Measurements from ENCODE around the gene PIK3C2A. TPM values are rescaled to one million over a fixed set of nuclear protein-coding genes. Genes with fewer than 3 reads are reported as not detected.
"Not testable (repeated sequence)": the region's sequence is repeated elsewhere in the genome, so short reads cannot be mapped to it uniquely, and the experiment has no call there.

Gene PIK3C2A
- total and polyA plus RNA-seq, 4 donors: 8.2 to 89.9 (median 13.7) TPM

DNA sequence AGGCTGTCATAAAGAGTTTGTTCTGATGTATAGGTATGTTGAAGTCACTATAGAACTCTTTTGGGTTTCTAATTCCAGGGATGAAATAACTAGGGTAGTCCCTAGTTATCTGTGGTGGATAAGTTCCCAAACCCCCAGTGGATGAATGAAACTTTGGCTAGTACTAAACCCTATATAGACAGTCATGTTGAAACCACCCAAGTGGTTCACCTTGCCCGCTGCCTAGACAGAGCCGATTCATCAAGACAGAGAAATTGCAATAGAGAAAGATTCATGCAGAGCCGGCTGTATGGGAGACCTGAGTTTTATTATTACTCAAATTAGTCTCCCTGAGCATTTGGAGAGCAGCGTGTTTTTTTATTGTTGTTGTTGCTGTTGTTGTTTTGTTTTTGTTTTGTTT is 44.9 kb upstream of the PIK3C2A start:
- Histone ChIP-seq H3K27me3 (ENCODE audit: control insufficient read depth in 4 of 4, insufficient read depth in 4 of 4, low read length in 3 of 4) (no peaks in the 10 kb centered on the region), H3K36me3 (ENCODE audit: control insufficient read depth in 4 of 4, insufficient read depth in 3 of 4, low read depth in 1 of 4, low read length in 3 of 4) (no peaks in the 10 kb centered on the region), H3K9me3 (ENCODE audit: control insufficient read depth in 4 of 4, low read length in 3 of 4) (no peaks in the 10 kb centered on the region), H3K9ac (ENCODE audit: low read depth in 1 of 2, low read length in 2 of 2) (no peak overlapping the region), H3K4me1 (ENCODE audit: control insufficient read depth in 4 of 4, insufficient read depth in 4 of 4, low read length in 3 of 4) (no peaks in the 10 kb centered on the region), H3K27ac (ENCODE audit: low read depth in 1 of 2, low read length in 2 of 2) (no peak overlapping the region), H3K4me3 (ENCODE audit: low read depth in 1 of 3, low read length in 3 of 3) (no peak overlapping the region)
- WGBS: 87% methylated on average over 4 of the region's 4 CpGs
- DNase-seq (ENCODE audit: low spot score): no peak
- TF ChIP-seq FOXA2 (IDR thresholded peaks at IDR 0.05): no peak
- TF ChIP-seq GABPA (IDR thresholded peaks at IDR 0.05 in 1 of 2, conservative IDR thresholded peaks at IDR 0.05 in 1 of 2): no peak
- no peak for TF ChIP-seq EGR1 (IDR thresholded peaks at IDR 0.05; ENCODE audit: low read depth in 2 of 2)

DNA sequence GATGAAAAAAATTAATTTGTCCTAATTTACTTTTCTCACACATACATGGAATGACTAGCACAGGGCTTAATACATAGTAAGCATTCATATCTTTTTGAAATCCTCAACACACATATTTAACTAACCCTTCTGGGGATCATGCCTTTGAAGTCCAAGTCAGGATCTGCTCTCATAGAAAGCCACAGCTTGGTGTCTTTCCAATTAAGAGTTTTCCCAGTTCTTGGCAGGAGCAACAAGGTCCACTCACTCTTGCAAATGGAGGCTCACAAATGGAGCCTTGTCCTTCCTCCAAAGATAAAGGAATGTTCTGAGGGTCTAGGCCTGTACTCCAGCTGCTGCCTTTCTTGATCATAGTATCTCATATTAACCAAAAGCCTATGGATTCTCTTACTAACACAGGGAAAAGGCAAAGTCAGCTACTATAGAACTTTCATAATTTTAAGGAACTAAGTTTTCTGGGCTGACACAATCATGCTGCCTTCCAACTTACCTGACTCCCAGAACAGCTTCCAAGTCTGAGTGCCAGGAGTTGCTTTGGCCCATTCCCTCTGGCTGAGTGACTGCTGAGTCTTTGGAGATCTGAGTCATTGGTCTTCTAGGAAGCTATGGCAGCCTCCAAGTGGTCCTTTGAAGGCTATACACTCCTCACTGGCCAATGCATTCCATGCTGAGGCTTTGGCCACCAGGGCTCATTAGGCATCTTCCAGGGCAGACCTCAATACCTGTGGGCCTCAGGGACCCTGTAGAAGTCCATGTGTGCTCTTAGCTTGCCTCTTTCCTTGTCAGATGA is 43.0 kb upstream of the PIK3C2A start:
- no peak for DNase-seq (ENCODE audit: low spot score)
- no peak overlapping the region for H3K27ac ChIP-seq (ENCODE audit: low read depth in 1 of 2, low read length in 2 of 2)
- no peaks in the 10 kb centered on the region for H3K36me3 ChIP-seq (ENCODE audit: control insufficient read depth in 4 of 4, insufficient read depth in 3 of 4, low read depth in 1 of 4, low read length in 3 of 4)
- H3K9me3 ChIP-seq (ENCODE audit: control insufficient read depth in 4 of 4, low read length in 3 of 4): no peaks in the 10 kb centered on the region
- H3K27me3 ChIP-seq (ENCODE audit: control insufficient read depth in 4 of 4, insufficient read depth in 4 of 4, low read length in 3 of 4): no peaks in the 10 kb centered on the region
- H3K4me3 ChIP-seq (ENCODE audit: low read depth in 1 of 3, low read length in 3 of 3): no peak overlapping the region
- H3K4me1 ChIP-seq (ENCODE audit: control insufficient read depth in 4 of 4, insufficient read depth in 4 of 4, low read length in 3 of 4): no peaks in the 10 kb centered on the region
- no peak overlapping the region for H3K9ac ChIP-seq (ENCODE audit: low read depth in 1 of 2, low read length in 2 of 2)
- TF ChIP-seq, protein P1, sequence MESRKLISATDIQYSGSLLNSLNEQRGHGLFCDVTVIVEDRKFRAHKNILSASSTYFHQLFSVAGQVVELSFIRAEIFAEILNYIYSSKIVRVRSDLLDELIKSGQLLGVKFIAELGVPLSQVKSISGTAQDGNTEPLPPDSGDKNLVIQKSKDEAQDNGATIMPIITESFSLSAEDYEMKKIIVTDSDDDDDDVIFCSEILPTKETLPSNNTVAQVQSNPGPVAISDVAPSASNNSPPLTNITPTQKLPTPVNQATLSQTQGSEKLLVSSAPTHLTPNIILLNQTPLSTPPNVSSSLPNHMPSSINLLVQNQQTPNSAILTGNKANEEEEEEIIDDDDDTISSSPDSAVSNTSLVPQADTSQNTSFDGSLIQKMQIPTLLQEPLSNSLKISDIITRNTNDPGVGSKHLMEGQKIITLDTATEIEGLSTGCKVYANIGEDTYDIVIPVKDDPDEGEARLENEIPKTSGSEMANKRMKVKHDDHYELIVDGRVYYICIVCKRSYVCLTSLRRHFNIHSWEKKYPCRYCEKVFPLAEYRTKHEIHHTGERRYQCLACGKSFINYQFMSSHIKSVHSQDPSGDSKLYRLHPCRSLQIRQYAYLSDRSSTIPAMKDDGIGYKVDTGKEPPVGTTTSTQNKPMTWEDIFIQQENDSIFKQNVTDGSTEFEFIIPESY (IDR thresholded peaks at IDR 0.05): no peak

DNA sequence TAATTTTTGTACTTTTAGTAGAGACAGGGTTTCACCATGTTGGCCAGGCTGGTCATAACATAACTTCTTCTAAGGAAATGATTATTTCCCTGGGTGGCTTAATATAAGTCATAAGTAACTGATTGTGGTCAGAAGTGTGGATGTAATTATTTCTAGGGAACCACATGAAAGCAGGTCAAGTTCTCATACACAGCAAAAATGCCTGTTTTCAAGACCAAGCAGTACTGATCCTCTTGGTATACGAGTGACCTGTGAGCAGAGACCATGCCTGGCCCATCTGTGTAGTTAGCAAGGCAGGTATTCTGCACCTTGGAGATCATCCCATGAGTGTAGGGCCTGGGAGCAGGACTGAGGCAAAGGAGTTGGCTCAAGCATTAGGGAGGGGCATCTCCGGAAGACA is 36.3 kb upstream of the PIK3C2A start:
- no peaks in the 10 kb centered on the region for H3K27me3 ChIP-seq (ENCODE audit: control insufficient read depth in 4 of 4, insufficient read depth in 4 of 4, low read length in 3 of 4)
- H3K9ac ChIP-seq (ENCODE audit: low read depth in 1 of 2, low read length in 2 of 2): no peak overlapping the region
- no peak overlapping the region for H3K27ac ChIP-seq (ENCODE audit: low read depth in 1 of 2, low read length in 2 of 2)
- TF ChIP-seq HNF4A (conservative IDR thresholded peaks at IDR 0.05) (no peak), TAF1 (conservative IDR thresholded peaks at IDR 0.05) (no peak), SP1 (IDR thresholded peaks at IDR 0.05) (no peak), JUND (IDR thresholded peaks at IDR 0.05) (no peak), YY1 (IDR thresholded peaks at IDR 0.05) (no peak), GABPA (IDR thresholded peaks at IDR 0.05 in 1 of 2, conservative IDR thresholded peaks at IDR 0.05 in 1 of 2) (no peak), FOXA1 (IDR thresholded peaks at IDR 0.05) (no peak), EGR1 (IDR thresholded peaks at IDR 0.05; ENCODE audit: low read depth in 2 of 2) (no peak), HNF4G (IDR thresholded peaks at IDR 0.05) (no peak)
- TF ChIP-seq, protein P1 (IDR thresholded peaks at IDR 0.05): no peak
- TF ChIP-seq, protein P2, sequence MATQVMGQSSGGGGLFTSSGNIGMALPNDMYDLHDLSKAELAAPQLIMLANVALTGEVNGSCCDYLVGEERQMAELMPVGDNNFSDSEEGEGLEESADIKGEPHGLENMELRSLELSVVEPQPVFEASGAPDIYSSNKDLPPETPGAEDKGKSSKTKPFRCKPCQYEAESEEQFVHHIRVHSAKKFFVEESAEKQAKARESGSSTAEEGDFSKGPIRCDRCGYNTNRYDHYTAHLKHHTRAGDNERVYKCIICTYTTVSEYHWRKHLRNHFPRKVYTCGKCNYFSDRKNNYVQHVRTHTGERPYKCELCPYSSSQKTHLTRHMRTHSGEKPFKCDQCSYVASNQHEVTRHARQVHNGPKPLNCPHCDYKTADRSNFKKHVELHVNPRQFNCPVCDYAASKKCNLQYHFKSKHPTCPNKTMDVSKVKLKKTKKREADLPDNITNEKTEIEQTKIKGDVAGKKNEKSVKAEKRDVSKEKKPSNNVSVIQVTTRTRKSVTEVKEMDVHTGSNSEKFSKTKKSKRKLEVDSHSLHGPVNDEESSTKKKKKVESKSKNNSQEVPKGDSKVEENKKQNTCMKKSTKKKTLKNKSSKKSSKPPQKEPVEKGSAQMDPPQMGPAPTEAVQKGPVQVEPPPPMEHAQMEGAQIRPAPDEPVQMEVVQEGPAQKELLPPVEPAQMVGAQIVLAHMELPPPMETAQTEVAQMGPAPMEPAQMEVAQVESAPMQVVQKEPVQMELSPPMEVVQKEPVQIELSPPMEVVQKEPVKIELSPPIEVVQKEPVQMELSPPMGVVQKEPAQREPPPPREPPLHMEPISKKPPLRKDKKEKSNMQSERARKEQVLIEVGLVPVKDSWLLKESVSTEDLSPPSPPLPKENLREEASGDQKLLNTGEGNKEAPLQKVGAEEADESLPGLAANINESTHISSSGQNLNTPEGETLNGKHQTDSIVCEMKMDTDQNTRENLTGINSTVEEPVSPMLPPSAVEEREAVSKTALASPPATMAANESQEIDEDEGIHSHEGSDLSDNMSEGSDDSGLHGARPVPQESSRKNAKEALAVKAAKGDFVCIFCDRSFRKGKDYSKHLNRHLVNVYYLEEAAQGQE (IDR thresholded peaks at IDR 0.05): no peak
- TF ChIP-seq, protein P3, sequence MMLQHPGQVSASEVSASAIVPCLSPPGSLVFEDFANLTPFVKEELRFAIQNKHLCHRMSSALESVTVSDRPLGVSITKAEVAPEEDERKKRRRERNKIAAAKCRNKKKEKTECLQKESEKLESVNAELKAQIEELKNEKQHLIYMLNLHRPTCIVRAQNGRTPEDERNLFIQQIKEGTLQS (IDR thresholded peaks at IDR 0.05): no peak
- WGBS: 71% methylated on average over 2 of the region's 2 CpGs
- no peak overlapping the region for H3K4me3 ChIP-seq (ENCODE audit: low read depth in 1 of 3, low read length in 3 of 3)
- DNase-seq (ENCODE audit: low spot score): no peak
- H3K36me3 ChIP-seq (ENCODE audit: control insufficient read depth in 4 of 4, insufficient read depth in 3 of 4, low read depth in 1 of 4, low read length in 3 of 4): no peaks in the 10 kb centered on the region
- no peaks in the 10 kb centered on the region for H3K4me1 ChIP-seq (ENCODE audit: control insufficient read depth in 4 of 4, insufficient read depth in 4 of 4, low read length in 3 of 4)
- no peaks in the 10 kb centered on the region for H3K9me3 ChIP-seq (ENCODE audit: control insufficient read depth in 4 of 4, low read length in 3 of 4)

DNA sequence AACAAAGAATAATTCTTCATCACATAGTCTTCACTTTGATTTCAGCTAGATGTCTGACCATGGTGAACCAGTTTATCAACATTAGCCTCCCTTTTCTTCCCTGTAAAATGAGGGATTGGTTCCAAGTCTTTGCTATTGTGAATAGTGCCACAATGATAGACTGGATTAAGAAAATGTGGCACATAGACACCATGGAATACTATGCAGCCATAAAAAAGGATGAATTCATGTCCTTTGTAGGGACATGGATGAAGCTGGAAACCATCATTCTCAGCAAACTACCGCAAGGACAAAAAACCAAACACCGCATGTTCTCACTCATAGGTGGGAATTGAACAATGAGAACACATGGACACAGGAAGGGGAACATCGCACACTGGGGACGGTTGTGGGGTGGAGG is 35.2 kb upstream of the PIK3C2A start:
- not testable (repeated sequence) for DNase-seq (ENCODE audit: low spot score); H3K9me3 ChIP-seq (ENCODE audit: control insufficient read depth in 4 of 4, low read length in 3 of 4); H3K4me3 ChIP-seq (ENCODE audit: low read depth in 1 of 3, low read length in 3 of 3); H3K36me3 ChIP-seq (ENCODE audit: control insufficient read depth in 4 of 4, insufficient read depth in 3 of 4, low read depth in 1 of 4, low read length in 3 of 4); H3K9ac ChIP-seq (ENCODE audit: low read depth in 1 of 2, low read length in 2 of 2); H3K27ac ChIP-seq (ENCODE audit: low read depth in 1 of 2, low read length in 2 of 2); H3K27me3 ChIP-seq (ENCODE audit: control insufficient read depth in 4 of 4, insufficient read depth in 4 of 4, low read length in 3 of 4); H3K4me1 ChIP-seq (ENCODE audit: control insufficient read depth in 4 of 4, insufficient read depth in 4 of 4, low read length in 3 of 4)
- WGBS: 100% methylated on average over 2 of the region's 4 CpGs

All from liver (tissue), 9 donors.